Measurements from ENCODE around the gene MME.

GRCh38 chr3:155135003-155135402 lies 54.9 kb downstream of the MME start:
- TF ChIP-seq CTCF (IDR thresholded peaks at IDR 0.05): no peak
- TF ChIP-seq ZFX (IDR thresholded peaks at IDR 0.05; ENCODE audit: borderline replicate concordance): no peak

Measured in 22Rv1 (cell line).